Activated CD8-positive, alpha-beta memory T cell treated with anti-CD3 and anti-CD28 coated beads, Interleukin-2, amount 50 U/mL, for 4 hours (primary cell): ENCODE measurements around the gene LAMA5.

ENCODE experiments used
- DNase-seq: peaks from one replicate; pipeline ENCODE4 v3.0.0-alpha.2; 2020

The LAMA5 gene

GRCh38 chr20:62326559-62326958, 40.6 kb downstream of the LAMA5 start:
- DNase-seq, result no peak

- no peak for DNase-seq
These were observed 41.8 kb downstream of the LAMA5 start for GRCh38 chr20:62325172-62325905.

DNA sequence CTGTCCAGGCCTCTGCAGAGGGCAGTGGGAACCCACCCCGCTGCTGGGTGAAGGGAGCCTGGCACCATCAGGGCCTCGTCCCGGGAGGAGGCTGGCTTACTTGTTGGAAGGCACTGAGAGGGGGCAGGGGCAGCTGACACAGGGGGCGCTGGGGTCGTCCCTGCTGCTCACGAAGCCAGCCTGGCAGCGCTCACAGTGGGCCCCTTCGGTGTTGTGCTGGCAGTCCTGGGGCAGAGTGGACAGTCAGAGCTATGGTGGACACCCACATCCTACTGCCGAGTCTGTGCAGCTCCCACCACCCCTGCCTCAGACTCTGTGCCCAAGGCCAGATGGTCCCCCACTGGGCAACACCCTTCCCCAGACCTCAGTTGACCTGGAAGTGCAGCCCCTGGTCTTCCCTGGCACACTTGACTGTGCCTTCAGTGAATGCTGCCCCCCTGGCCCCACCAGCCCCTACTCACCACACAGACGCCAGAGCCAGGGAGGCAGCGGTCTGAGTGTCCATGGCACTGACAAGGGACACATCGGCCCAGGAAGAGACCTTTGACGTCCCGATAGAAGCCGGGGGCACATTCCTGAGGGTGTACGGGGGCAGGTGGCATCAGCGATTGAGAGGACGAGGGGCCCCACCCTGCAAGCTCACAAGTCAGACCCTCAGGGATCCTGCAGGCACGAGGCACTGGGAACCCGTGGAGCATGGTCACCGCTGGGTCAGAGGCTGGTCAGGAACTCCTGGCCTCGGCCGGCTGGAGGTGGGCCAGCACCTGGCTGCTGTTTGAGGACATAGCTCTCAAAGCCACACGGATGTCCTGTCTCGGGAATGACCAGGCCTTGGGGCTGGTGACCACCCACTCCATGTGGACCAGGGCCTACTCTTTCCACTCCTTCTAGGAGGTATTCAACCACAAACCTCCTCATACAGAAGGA, 42.9 kb downstream of the LAMA5 start:
- DNase-seq, result no peak

DNA sequence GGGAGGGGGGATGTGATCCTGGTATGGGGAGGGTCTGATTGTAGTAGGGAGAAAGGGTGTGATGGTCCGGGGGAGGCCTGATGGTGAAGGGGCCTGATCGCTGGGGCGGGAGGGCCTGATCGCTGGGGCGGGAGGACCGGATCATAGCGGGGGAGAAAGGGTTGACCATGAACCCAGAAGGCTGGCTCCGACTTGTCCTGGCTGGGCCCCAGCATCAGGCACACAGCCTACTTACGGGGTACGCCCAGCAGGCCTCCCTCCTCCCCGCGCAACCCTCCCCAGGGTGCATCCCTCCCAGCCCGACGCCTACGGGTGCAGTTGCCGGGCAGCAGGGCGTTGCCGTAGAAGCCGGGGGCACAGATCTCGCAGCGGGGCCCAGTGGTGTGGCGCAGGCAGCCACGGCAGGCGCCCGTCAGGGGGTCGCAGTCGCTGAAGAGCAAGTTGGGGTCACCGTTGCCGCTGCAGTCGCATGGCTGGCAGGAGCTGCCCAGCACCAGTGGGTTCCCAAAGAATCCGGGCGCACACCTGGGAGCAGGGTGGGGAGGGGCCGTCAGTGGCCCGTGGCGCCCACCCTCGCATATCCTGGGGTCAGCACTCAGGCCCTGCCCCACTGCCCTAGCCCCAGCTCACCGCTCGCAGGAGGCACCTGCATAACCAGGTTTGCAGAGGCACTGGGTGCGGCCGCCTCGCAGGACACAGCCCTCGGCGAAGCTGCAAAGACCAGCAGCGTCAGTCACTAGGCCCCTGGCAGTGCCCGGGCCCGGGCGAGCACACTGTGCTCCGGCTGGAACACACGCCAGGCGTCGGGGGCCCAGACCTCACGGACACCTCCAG, 43.7 kb downstream of the LAMA5 start:
- DNase-seq, result no peak

DNA sequence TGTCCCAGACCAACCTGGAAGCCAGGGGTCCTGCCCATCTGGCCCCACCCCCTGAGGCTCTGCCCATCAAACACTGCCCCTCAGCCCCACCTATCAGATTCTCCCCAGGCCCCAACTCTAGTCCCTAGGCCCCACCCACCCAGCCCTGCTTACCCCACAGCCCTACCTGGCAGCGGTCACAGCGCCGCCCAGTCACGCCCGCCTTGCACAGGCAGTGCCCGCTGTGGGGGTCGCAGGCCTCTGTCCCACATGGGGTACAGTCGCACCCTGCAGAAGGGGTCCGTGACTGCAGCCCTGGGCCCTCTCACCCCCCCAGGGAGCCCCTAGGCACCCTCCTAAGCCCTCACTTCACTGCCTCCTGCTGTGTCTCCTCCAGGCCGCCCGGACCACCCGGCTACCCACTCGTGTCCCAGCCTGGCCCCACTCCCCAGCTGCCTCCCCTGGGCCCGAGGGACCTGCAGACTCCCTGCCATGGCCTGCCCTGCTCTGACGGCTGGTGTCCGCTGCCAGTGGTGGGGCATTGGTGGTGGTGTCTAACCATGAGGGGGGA, 44.5 kb downstream of the LAMA5 start:
- no peak for DNase-seq

DNA sequence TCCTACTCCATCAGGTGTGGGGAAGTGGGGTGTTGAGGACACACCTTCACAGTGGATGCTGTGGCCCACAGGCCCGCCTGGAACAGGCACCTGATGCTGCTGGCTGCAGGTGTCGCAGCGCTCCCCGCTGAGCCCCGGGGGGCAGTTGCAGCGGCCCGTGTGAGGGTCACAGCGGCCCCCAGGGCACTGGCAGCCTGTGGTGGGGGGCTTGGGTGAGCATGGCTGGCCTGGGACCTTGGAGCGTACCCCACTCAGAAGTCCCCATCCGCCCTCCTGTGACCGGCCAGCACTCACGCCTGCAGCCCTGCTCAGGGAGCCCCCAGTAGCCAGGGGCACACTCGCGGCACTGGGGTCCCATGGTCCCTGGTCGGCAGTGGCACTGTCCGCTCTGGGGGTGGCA, 45.1 kb downstream of the LAMA5 start:
- no peak for DNase-seq

- DNase-seq, result no peak
These were observed 45.6 kb downstream of the LAMA5 start for GRCh38 chr20:62321521-62321948.

DNA sequence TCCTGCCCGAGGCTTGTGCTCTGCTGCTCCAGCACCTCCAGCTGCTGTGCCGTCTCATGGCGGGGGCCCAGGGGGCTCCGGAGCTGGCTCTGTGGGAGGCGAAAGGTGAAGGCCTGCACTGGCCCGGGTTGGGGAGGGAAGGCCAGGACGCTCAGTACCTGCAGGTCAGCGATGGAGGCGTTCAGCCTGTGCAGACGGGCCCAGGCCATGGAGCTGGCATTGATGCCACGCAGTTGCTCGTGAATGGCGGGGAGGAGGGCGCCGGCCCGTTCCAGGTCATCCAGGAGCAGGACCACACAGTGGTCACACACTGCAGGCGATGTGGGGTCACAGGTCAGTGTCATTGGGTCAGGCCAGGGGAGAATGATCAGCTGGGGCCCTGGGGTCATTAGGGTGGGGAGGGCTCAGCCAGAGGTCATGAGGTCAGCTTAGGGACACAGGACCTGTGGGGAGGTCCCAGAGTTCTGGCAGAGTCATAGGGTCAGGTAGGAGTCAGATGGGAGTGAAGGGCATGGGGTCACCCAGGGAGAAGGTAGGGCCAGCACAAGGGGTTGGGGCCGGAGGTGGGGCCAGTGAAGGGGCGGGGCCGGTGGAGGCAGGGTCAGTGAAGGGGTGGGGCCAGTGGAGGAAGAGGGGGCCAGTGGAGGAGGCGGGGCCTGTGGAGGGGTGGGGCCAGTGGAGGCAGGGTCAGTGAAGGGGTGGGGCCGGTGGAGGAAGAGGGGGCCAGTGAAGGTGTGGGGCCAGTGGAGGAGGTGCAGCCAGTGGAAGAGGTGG, 46.3 kb downstream of the LAMA5 start:
- no peak for DNase-seq

DNA sequence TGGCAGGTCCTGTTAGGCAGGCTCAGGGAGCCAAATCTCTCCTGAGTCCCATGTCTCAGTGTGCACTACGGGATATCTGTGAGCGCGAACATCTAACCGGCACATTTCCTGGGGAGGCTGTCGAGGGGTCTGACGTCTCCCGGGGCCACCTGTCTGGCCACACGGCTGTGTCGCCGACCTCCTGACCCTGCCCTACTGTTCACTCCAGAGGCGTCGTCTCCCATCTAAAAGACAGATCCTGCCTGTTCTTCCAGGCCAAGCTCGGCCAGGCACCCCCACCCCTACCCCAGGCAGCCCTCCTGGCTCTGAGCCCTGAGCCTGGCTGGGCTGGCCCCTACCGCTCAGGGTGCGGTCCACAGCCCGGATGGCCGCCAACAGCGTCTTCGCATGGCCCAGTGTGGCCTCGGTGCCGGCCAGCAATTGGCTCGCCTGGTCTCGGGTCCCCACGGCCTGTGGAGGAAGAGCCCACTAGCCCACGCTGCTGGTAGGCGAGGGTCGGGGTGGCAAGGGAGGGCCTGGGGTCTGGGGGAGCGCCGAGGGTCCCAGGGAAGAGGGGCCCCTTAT, 47.7 kb downstream of the LAMA5 start:
- DNase-seq, result no peak

- no peak for DNase-seq
These were observed 48.4 kb downstream of the LAMA5 start for GRCh38 chr20:62318400-62319345.

- DNase-seq, result no peak
These were observed 49.9 kb downstream of the LAMA5 start for GRCh38 chr20:62317167-62317655.

DNA sequence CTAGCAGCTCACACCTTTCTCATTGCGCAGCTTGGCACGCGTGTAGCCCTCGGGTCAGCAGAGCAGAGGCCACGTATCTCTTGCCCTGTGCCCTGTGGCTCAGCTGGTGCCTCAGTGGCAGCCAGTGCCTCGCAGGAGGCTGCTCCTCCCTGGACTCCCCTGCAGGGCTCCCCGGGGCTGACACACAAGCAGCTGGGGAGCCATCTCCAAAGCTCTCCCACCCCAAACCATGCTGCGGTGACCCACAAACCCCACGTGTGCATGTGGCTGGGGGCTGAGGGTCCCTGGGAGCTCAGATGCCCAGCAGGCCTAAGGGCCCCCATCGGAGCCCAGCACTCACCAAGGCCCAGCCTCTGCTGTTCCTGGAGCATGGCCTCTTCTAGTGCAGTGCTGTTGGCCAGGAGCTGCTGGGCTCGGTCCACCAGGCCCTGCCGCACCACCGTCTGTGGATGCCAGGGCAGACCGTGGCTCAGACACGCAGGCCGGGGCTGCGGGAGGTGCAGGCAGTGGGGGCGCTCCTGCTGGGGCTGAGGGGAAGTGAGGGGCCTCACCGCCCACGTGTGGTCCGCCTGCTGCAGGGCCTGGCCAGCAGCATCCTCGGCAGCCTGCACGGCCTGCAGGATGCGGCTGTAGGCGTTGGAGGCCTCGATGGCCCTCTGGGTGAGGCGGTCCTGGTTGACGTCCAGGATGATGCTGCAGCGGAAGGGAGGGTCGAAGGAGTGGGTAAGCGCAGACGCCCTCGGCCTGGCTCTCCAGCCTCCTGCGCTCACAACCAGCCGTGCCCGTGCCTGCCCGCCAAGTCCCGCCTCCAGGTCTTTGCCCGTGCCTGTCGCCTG, 50.6 kb downstream of the LAMA5 start:
- DNase-seq, result no peak

GRCh38 chr20:62315773-62316172, 51.3 kb downstream of the LAMA5 start:
- DNase-seq, result no peak

- DNase-seq, result no peak
These were observed 52.3 kb downstream of the LAMA5 start for GRCh38 chr20:62314711-62315302.

- no peak for DNase-seq
These were observed 52.8 kb downstream of the LAMA5 start for GRCh38 chr20:62314339-62314638.

DNA sequence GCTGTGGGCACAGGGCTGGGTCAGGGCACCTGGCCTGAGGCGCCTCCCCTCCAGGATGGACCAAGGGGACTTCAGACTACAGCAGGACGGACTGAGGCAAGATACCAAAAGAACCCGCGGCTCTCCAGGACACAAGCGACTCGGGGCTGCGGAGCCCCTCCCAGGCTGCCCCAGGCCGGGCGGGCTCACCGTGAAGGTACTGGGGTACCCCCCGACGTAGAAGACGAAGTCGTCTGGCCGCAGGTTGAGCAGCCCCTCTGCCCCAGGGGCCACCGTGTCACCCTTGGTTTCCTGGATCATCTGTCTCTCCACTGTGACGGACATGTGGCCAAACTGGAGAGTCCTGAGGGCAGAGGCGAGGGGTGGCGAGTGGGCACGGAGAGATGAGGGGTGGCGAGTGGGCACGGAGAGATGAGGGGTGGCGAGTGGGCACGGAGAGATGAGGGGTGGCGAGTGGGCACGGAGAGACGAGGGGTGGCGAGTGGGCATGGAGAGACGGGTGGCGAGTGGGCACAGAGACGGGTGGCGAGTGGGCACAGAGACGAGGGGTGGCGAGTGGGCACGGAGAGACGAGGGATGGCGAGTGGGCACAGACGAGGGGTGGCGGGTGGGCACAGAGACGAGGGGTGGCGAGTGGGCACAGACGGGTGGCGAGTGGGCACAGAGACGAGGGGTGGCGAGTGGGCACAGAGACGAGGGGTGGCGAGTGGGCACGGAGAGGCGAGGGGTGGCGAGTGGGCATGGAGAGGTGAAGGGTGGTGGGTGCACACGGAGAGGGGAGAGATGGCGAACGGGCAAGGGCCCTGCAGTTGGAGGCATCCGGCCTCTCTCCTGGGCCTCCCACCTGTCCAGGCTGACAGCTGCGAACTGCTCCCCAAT, 53.4 kb downstream of the LAMA5 start:
- no peak for DNase-seq

DNA sequence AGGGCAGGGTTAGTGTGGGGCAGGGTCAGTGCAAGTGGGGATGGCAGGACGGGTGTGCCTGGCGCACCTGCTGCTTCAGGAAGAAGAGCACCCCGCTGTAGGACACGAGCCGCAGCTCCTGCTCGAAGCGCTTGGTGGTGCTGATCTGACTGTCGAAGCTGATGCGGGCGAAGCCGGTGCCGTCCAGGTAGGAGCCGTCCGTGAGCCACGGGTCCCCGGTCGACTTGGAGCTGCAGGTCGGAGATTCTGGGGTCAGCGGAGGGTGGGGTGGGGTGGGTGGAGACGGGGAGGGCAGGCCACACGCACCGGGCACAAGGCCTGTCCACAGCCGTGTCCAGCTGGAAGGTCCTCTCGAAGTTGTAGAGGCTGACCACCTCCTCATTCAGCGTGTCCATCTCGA, 54.1 kb downstream of the LAMA5 start:
- no peak for DNase-seq

GRCh38 chr20:62312662-62312977, 54.5 kb downstream of the LAMA5 start:
- no peak for DNase-seq
